Fibroblast of lung (primary cell): Measurements from ENCODE around the gene C5orf34.

Source experiments
- EZH2 ChIP-seq: IDR thresholded peaks from 2 replicates; pipeline ENCODE4 v1.5.1; 2012; ENCODE audit warnings: low read length, control low read depth, mild to moderate bottlenecking; ENCODE audit errors: missing control alignments
- TF ChIP-seq, protein P1 (sequence below), 2 donors: IDR thresholded peaks in 1 of 2; conservative IDR thresholded peaks in 1 of 2; 1 replicate in 1 of 2; 2 replicates in 1 of 2; pipeline ENCODE4 v1.5.1; 2011 to 2012; ENCODE audit warnings: low read length in 2 of 2, control low read depth in 1 of 2, inconsistent platforms in 1 of 2, low read depth in 1 of 2, mild to moderate bottlenecking in 1 of 2

GRCh38 chr5:43461066-43461465 is 53.9 kb downstream of the C5orf34 start:
- TF ChIP-seq, protein P1, sequence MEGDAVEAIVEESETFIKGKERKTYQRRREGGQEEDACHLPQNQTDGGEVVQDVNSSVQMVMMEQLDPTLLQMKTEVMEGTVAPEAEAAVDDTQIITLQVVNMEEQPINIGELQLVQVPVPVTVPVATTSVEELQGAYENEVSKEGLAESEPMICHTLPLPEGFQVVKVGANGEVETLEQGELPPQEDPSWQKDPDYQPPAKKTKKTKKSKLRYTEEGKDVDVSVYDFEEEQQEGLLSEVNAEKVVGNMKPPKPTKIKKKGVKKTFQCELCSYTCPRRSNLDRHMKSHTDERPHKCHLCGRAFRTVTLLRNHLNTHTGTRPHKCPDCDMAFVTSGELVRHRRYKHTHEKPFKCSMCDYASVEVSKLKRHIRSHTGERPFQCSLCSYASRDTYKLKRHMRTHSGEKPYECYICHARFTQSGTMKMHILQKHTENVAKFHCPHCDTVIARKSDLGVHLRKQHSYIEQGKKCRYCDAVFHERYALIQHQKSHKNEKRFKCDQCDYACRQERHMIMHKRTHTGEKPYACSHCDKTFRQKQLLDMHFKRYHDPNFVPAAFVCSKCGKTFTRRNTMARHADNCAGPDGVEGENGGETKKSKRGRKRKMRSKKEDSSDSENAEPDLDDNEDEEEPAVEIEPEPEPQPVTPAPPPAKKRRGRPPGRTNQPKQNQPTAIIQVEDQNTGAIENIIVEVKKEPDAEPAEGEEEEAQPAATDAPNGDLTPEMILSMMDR (conservative IDR thresholded peaks at IDR 0.05 in 1 of 2, IDR thresholded peaks at IDR 0.05 in 1 of 2; ENCODE audit: low read depth in 1 of 2, low read length in 2 of 2): no peak
- no peak for TF ChIP-seq EZH2
